Peyer's patch (tissue), 4 donors: Measurements from ENCODE around the gene CSNK2A2.

Source experiments
- CTCF ChIP-seq, 6 experiments: fragments of 450-650 bp in 4 of 6; fragments of 200-600 bp in 2 of 6; sonication (generic) in 1 of 6; IDR thresholded peaks; one replicate each; pipeline ENCODE4 v1.5.1; 2017 to 2019; ENCODE audit warnings: antibody characterized with exemption in 6 of 6, mild to moderate bottlenecking in 3 of 6, moderate library complexity in 1 of 6
- POLR2A ChIP-seq, 2 donors: fragments of 450-650 bp; IDR thresholded peaks; one replicate each; pipeline ENCODE4 v1.5.1; 2017; ENCODE audit warnings: antibody characterized with exemption in 2 of 2, mild to moderate bottlenecking in 2 of 2, moderate library complexity in 2 of 2

GRCh38 chr16:58124601-58124915, 73.3 kb downstream of the CSNK2A2 start:
- no peak for TF ChIP-seq CTCF (IDR thresholded peaks at IDR 0.05)
- TF ChIP-seq POLR2A (IDR thresholded peaks at IDR 0.05) = no peak
